Breast epithelium (tissue), 4 donors: ENCODE measurements around the gene DUS1L. TPM values are rescaled to one million over a fixed set of nuclear protein-coding genes. Genes with fewer than 3 reads are reported as not detected.
A peak's percentile ranks its signal among the peaks of the same experiment; 100 is the strongest.
"Not testable (repeated sequence)": the region's sequence is repeated elsewhere in the genome, so short reads cannot be mapped to it uniquely, and the experiment has no call there.

Experiments
- DNase-seq, 2 donors: peaks; one replicate each; pipeline ENCODE4 v3.0.0-alpha.2; 2019; ENCODE audit warnings: low spot score in 2 of 2
- H3K27ac ChIP-seq, 2 donors: fragments of 200-600 bp; sonication (generic) in 1 of 2; one replicate each; pipeline ENCODE4 v1.5.1; 2016 to 2019; ENCODE audit warnings: mild to moderate bottlenecking in 1 of 2
- H3K27me3 ChIP-seq, 2 donors: fragments of 200-600 bp; sonication (generic) in 1 of 2; one replicate each; pipeline versions ENCODE4 v1.5.1 to v1.6.0; 2017 to 2019; ENCODE audit warnings: control low read depth in 1 of 2, mild to moderate bottlenecking in 1 of 2
- H3K36me3 ChIP-seq: fragments of 200-600 bp; one replicate; pipeline ENCODE4 v1.5.1; 2019
- H3K4me1 ChIP-seq, 2 donors: fragments of 200-600 bp; sonication (generic); one replicate each; pipeline ENCODE4 v1.5.1; 2016 to 2019; ENCODE audit warnings: control low read depth in 1 of 2
- H3K4me3 ChIP-seq, 3 donors: fragments of 200-600 bp; sonication (generic); 1 replicate in 2 of 3; 2 replicates in 1 of 3; pipeline ENCODE4 v1.5.1; 2016 to 2019; ENCODE audit warnings: mild to moderate bottlenecking in 3 of 3, moderate library complexity in 2 of 3
- H3K9me3 ChIP-seq, 2 donors: fragments of 200-600 bp; sonication (generic) in 1 of 2; one replicate each; pipeline ENCODE4 v1.5.1; 2016 to 2019; ENCODE audit warnings: control low read depth in 1 of 2
- CTCF ChIP-seq, 3 donors: fragments of 450-650 bp; IDR thresholded peaks; one replicate each; pipeline ENCODE4 v1.5.1; 2016 to 2017; ENCODE audit warnings: antibody characterized with exemption in 3 of 3, mild to moderate bottlenecking in 3 of 3, moderate library complexity in 3 of 3
- POLR2A ChIP-seq: fragments of 450-650 bp; IDR thresholded peaks from one replicate; pipeline ENCODE4 v1.6.1; 2016; ENCODE audit warnings: antibody characterized with exemption, mild to moderate bottlenecking, moderate library complexity
- POLR2AphosphoS5 ChIP-seq, 3 donors: sonication (generic); formaldehyde crosslinking; IDR thresholded peaks; one replicate each; pipeline ENCODE4 v1.6.1; 2017; ENCODE audit warnings: antibody characterized with exemption in 3 of 3
- intact Hi-C: fragments of 100-400 bp; cut with DNase I; formaldehyde crosslinking; loops from one replicate; pipeline ENCODE4 v1.15.1; 2023; ENCODE audit warnings: low total_unique reads
- total RNA-seq, 3 donors: library from RNA; depleted of rRNA; stranded (reverse); fragments of >200 nt; gene quantifications; one replicate each; pipeline ENCODE4 v1.1.0, GENCODE V29; 2016

The DUS1L gene
- total RNA-seq, 3 donors from 2014 or later, result 55.0 to 96.4 (median 82.0) TPM

- no peak for TF ChIP-seq CTCF (IDR thresholded peaks at IDR 0.05)
- TF ChIP-seq POLR2AphosphoS5 (IDR thresholded peaks at IDR 0.05), result no peak
- no peak for TF ChIP-seq POLR2A
- Histone ChIP-seq H3K9me3 (no peaks in the 10 kb centered on the region), H3K4me1 (peaks cover 6 to 10% of the 10 kb centered on the region in 2 donors), H3K27ac (no peak overlapping the region), H3K36me3 (no peaks in the 10 kb centered on the region), H3K4me3 (no peak overlapping the region), H3K27me3 (no peaks in the 10 kb centered on the region)
- intact Hi-C loops, result no loop called here
- DNase-seq, result no peak
These were observed 24.3 kb downstream of the DUS1L start for GRCh38 chr17:82041144-82041814.

GRCh38 chr17:82039695-82040299 is 25.8 kb downstream of the DUS1L start:
- TF ChIP-seq CTCF (IDR thresholded peaks at IDR 0.05), result no peak
- no peak for TF ChIP-seq POLR2AphosphoS5 (IDR thresholded peaks at IDR 0.05)
- no peak for TF ChIP-seq POLR2A
- Histone ChIP-seq H3K27ac (no peak overlapping the region), H3K36me3 (no peaks in the 10 kb centered on the region), H3K9me3 (no peaks in the 10 kb centered on the region), H3K27me3 (no peaks in the 10 kb centered on the region), H3K4me3 (no peak overlapping the region), H3K4me1 (peaks cover 8 to 10% of the 10 kb centered on the region in 2 donors)
- no peak for DNase-seq
- intact Hi-C loops, result loop anchor here (10.0 kb wide), 1 partner anchor 45 kb away; no protein-coding TSS in a partner anchor

- not testable (repeated sequence) for H3K36me3 ChIP-seq, H3K27me3 ChIP-seq, H3K4me1 ChIP-seq, DNase-seq, H3K4me3 ChIP-seq, H3K27ac ChIP-seq, H3K9me3 ChIP-seq
- intact Hi-C loops, result loop anchor here (10.0 kb wide), 1 partner anchor 46 kb away; no protein-coding TSS in a partner anchor
These were observed 26.7 kb downstream of the DUS1L start for GRCh38 chr17:82038796-82039409.

GRCh38 chr17:82037889-82038195 is 27.8 kb downstream of the DUS1L start:
- H3K27me3 ChIP-seq, result no peaks in the 10 kb centered on the region
- peaks cover 8 to 10% of the 10 kb centered on the region in 2 donors for H3K4me1 ChIP-seq
- DNase-seq, result no peak
- H3K36me3 ChIP-seq, result no peaks in the 10 kb centered on the region
- intact Hi-C loops, result loop anchor here (10.0 kb wide), 1 partner anchor 47 kb away; no protein-coding TSS in a partner anchor
- peak overlapping the region; percentile 58 to 96 (median 63) for H3K4me3 ChIP-seq
- H3K27ac ChIP-seq, result peak overlapping the region; percentile 87 to 99
- TF ChIP-seq CTCF (IDR thresholded peaks at IDR 0.05), result no peak
- no peak for TF ChIP-seq POLR2AphosphoS5 (IDR thresholded peaks at IDR 0.05)
- no peaks in the 10 kb centered on the region for H3K9me3 ChIP-seq

GRCh38 chr17:82037092-82037888 is 28.3 kb downstream of the DUS1L start, which contains the start of gene DCXR:
Gene DCXR, minus strand, starts transcription at chr17:82037697. Its CDS starts 15 bp downstream, at chr17:82037682.
- intact Hi-C loops, result loop anchor here (10.0 kb wide), 1 partner anchor 48 kb away; no protein-coding TSS in a partner anchor
- Histone ChIP-seq H3K27ac (peak within 1 kb of the TSS; percentile 87 to 99), H3K4me1 (peaks cover 8 to 10% of the 10 kb centered on the region in 2 donors), H3K4me3 (peak within 1 kb of the TSS; percentile 58 to 96 (median 63)), H3K36me3 (no peaks in the 10 kb centered on the region), H3K9me3 (no peaks in the 10 kb centered on the region), H3K27me3 (no peaks in the 10 kb centered on the region)
- TF ChIP-seq CTCF (IDR thresholded peaks at IDR 0.05) (peak; percentile 20 to 72 (median 33)), POLR2A (peak; percentile 93), POLR2AphosphoS5 (IDR thresholded peaks at IDR 0.05) (peak; percentile 93 to 96 (median 95))
- peak; percentile 98 for DNase-seq
